Body of pancreas (tissue), 4 donors: ENCODE results near the gene ESYT1.

ENCODE experiments used
- POLR2A ChIP-seq, 3 donors: fragments of 450-650 bp; IDR thresholded peaks; one replicate each; pipeline ENCODE4 v1.6.1; 2016; ENCODE audit warnings: antibody characterized with exemption in 3 of 3, mild to moderate bottlenecking in 2 of 3
- TF ChIP-seq, protein P1 (sequence below), 7 experiments: fragments of 450-650 bp in 4 of 7; fragments of 200-600 bp in 3 of 7; sonication (generic) in 3 of 7; IDR thresholded peaks; one replicate each; pipeline ENCODE4 v1.5.1; 2016 to 2019; ENCODE audit warnings: antibody characterized with exemption in 7 of 7

DNA sequence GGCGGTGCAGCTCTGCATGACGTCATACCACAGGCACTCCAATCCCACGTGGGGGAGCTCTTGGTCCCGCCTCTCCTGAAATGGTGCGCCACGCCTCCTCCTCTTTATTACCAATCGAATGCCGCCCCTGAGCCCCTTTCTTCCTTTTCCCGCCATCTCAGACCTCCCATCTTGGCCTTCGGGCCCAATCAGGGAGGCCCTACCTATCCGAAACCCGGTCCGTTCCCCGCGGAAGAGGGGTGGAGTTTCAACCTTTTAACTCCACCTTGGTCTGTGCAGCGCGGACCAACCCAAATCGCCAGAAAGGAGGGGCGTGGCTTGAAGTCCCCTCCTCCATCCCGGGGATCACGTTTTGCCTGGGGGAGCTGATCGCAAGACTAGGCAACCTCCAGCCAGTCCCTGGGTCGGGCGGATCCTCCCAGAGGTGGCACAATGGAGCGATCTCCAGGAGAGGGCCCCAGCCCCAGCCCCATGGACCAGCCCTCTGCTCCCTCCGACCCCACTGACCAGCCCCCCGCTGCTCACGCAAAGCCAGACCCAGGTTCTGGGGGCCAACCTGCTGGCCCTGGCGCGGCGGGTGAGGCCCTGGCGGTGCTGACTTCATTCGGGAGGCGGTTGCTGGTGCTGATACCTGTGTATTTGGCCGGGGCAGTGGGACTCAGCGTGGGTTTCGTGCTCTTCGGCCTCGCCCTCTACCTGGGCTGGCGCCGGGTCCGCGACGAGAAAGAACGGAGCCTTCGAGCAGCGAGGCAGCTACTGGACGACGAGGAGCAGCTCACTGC lies at the start of gene ESYT1:
- TF ChIP-seq, protein P1, sequence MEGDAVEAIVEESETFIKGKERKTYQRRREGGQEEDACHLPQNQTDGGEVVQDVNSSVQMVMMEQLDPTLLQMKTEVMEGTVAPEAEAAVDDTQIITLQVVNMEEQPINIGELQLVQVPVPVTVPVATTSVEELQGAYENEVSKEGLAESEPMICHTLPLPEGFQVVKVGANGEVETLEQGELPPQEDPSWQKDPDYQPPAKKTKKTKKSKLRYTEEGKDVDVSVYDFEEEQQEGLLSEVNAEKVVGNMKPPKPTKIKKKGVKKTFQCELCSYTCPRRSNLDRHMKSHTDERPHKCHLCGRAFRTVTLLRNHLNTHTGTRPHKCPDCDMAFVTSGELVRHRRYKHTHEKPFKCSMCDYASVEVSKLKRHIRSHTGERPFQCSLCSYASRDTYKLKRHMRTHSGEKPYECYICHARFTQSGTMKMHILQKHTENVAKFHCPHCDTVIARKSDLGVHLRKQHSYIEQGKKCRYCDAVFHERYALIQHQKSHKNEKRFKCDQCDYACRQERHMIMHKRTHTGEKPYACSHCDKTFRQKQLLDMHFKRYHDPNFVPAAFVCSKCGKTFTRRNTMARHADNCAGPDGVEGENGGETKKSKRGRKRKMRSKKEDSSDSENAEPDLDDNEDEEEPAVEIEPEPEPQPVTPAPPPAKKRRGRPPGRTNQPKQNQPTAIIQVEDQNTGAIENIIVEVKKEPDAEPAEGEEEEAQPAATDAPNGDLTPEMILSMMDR (IDR thresholded peaks at IDR 0.05), result peak in 2 of 7 experiments; percentile 9 to 14
- TF ChIP-seq POLR2A (IDR thresholded peaks at IDR 0.05), result peak; percentile 96 to 98 (median 98)
